MCF 10A (cell line): ENCODE results near the gene MACROH2A2. TPM values are rescaled to one million over a fixed set of nuclear protein-coding genes. Genes with fewer than 3 reads are reported as not detected.
A peak's percentile ranks its signal among the peaks of the same experiment; 100 is the strongest.

Experiments
- Bru-seq: library from RNA; stranded (reverse); fragments of 400-500 nt; gene quantifications from one replicate; lab custom pipeline; 2021; lab: Mats Ljungman, UMichigan
- BruChase-seq, 2 experiments: library from RNA; stranded (reverse); fragments of 400-500 nt; gene quantifications; one replicate each; lab custom pipeline; 2021; lab: Mats Ljungman, UMichigan
- BruUV-seq: library from RNA; stranded (reverse); fragments of 400-500 nt; replicated peaks from 2 replicates; lab custom pipeline; 2021; lab: Mats Ljungman, UMichigan
- CTCF ChIA-PET: fragments of 300-600 bp; sonication (Branson Sonifier 250); formaldehyde crosslinking; extraction: SDS; loops from one replicate; lab custom pipeline; 2021; ENCODE audit warnings: antibody characterized with exemption, inconsistent platforms; lab: Yijun Ruan, JAX
- POLR2A ChIA-PET: fragments of 300-600, 350-650 bp; sonication (Branson Sonifier 250); formaldehyde crosslinking; extraction: SDS; loops from one replicate; lab custom pipeline; 2020; ENCODE audit warnings: antibody characterized with exemption, inconsistent platforms; lab: Yijun Ruan, JAX
- DNase-seq: peaks from one replicate; pipeline ENCODE4 v3.0.0-alpha.2; 2018; ENCODE audit not compliant: unreplicated experiment
- H3K27ac Mint-ChIP-seq: one replicate; pipeline ENCODE4 v1.8.0; 2022; ENCODE audit warnings: mild to moderate bottlenecking, low read depth, mixed read lengths; ENCODE audit not compliant: unreplicated experiment
- H3K27me3 Mint-ChIP-seq: one replicate; pipeline ENCODE4 v1.8.0; 2022; ENCODE audit warnings: mixed read lengths; ENCODE audit not compliant: insufficient read depth, unreplicated experiment
- H3K36me3 Mint-ChIP-seq: one replicate; pipeline ENCODE4 v1.8.0; 2022; ENCODE audit warnings: mild to moderate bottlenecking, moderate library complexity, mixed read lengths; ENCODE audit not compliant: insufficient read depth, unreplicated experiment
- H3K4me1 Mint-ChIP-seq: one replicate; pipeline ENCODE4 v1.8.0; 2022; ENCODE audit warnings: mixed read lengths; ENCODE audit not compliant: insufficient read depth, unreplicated experiment
- H3K4me3 Mint-ChIP-seq: one replicate; pipeline ENCODE4 v1.8.0; 2022; ENCODE audit warnings: mild to moderate bottlenecking, moderate library complexity, mixed read lengths; ENCODE audit not compliant: unreplicated experiment
- H3K9me3 Mint-ChIP-seq: one replicate; pipeline ENCODE4 v1.8.0; 2022; ENCODE audit warnings: mixed read lengths; ENCODE audit not compliant: unreplicated experiment
- CTCF ChIP-seq: fragments of 200-600 bp; IDR thresholded peaks from one replicate; pipeline ENCODE4 v1.8.0; 2022; ENCODE audit warnings: antibody characterized with exemption, mild to moderate bottlenecking; ENCODE audit not compliant: unreplicated experiment
- intact Hi-C: fragments of 100-400 bp; cut with micrococcal nuclease; formaldehyde crosslinking; loops from 2 replicates; pipeline ENCODE4 v1.14.1; 2022
- long read RNA-seq: library from polyadenylated mRNA; stranded (forward); transcript quantifications from one replicate; pipeline ENCODE4 v2.0.0, GENCODE V29; 2022
- total RNA-seq: library from RNA; stranded (reverse); gene quantifications from 2 replicates; pipeline ENCODE4 v1.2.3, GENCODE V29; 2022

MACROH2A2 gene
- 17.6 and 21.3 TPM in 2 replicates for total RNA-seq
- Bru-seq, nascent RNA, result percentile 60 among the genes with signal in this experiment
- percentile 55 among the genes with signal in this experiment for BruChase-seq, experiment 1, labeled RNA remaining after a 6-hour chase
- BruChase-seq, experiment 2, labeled RNA remaining after a 2-hour chase, result percentile 52 among the genes with signal in this experiment
- long read RNA-seq, transcript H2AFY2-201 (9 exons, 1,980 nt), result major isoform, 44 of 48 reads
- long read RNA-seq, partial matches to known transcripts, result 0 of 48 reads
- long read RNA-seq, other reads (novel, unspliced or antisense), result 4 of 48 reads

- no peaks in the 10 kb centered on the region for H3K27me3 Mint-ChIP-seq
- no TSS peak for BruUV-seq
Measured at GRCh38 chr10:70052462-70053217, at the start of gene MACROH2A2. MACROH2A2 (plus strand) TSS chr10:70052846; CDS start chr10:70075659, 22,813 bp downstream.

GRCh38 chr10:70007116-70007820 lies 45.4 kb upstream of the MACROH2A2 start:
- ChIA-PET POLR2A (no interaction called here), CTCF (interaction anchor here (0.6 to 0.7 kb wide), 3 partner anchors 108 to 942 kb away, joined by 3 to 4 read pairs (median 3); no protein-coding TSS in a partner anchor)
- H3K27me3 Mint-ChIP-seq, result peaks cover 100% of the 10 kb centered on the region
- no peaks in the 10 kb centered on the region for H3K9me3 Mint-ChIP-seq
- no peak for DNase-seq
- H3K4me1 Mint-ChIP-seq, result no peaks in the 10 kb centered on the region
- H3K27ac Mint-ChIP-seq, result no peak overlapping the region
- TF ChIP-seq CTCF, result no peak
- H3K36me3 Mint-ChIP-seq, result no peaks in the 10 kb centered on the region
- BruUV-seq, result no TSS peak
- intact Hi-C loops, result no loop called here
- H3K4me3 Mint-ChIP-seq, result no peak overlapping the region

More at GRCh38 chr10:70052462-70053217, at the start of gene MACROH2A2:
- ChIA-PET POLR2A (interaction anchor here (0.6 to 1.2 kb wide), 11 partner anchors 10 to 617 kb away, joined by 3 to 9 read pairs (median 3); partner anchors contain the start of gene TYSND1), CTCF (interaction anchor here (0.5 to 1.2 kb wide), 13 partner anchors 10 to 995 kb away, joined by 3 to 5 read pairs (median 3); no protein-coding TSS in a partner anchor)
- DNase-seq, result peak; percentile 61
- H3K4me3 Mint-ChIP-seq, result peak within 1 kb of the TSS; percentile 88
- H3K4me1 Mint-ChIP-seq, result peaks cover 16% of the 10 kb centered on the region
- no peaks in the 10 kb centered on the region for H3K9me3 Mint-ChIP-seq
- TF ChIP-seq CTCF, result peak; percentile 32
- H3K27ac Mint-ChIP-seq, result peak within 1 kb of the TSS; percentile 47
- no peaks in the 10 kb centered on the region for H3K36me3 Mint-ChIP-seq
- intact Hi-C loops, result no loop called here

- no peaks in the 10 kb centered on the region for H3K36me3 Mint-ChIP-seq
- intact Hi-C loops, result no loop called here
- DNase-seq, result no peak
- H3K27ac Mint-ChIP-seq, result no peak overlapping the region
- no peaks in the 10 kb centered on the region for H3K4me1 Mint-ChIP-seq
- no peak overlapping the region for H3K4me3 Mint-ChIP-seq
- CTCF ChIA-PET, result no interaction called here
- H3K9me3 Mint-ChIP-seq, result peaks cover 10% of the 10 kb centered on the region
- TF ChIP-seq CTCF, result no peak
- BruUV-seq, result no TSS peak
- peaks cover 32% of the 10 kb centered on the region for H3K27me3 Mint-ChIP-seq
- POLR2A ChIA-PET, result no interaction called here
Measured at GRCh38 chr10:70031215-70031614, 21.4 kb upstream of the MACROH2A2 start.
